ENCODE measurements around the gene C1orf141.

DNA sequence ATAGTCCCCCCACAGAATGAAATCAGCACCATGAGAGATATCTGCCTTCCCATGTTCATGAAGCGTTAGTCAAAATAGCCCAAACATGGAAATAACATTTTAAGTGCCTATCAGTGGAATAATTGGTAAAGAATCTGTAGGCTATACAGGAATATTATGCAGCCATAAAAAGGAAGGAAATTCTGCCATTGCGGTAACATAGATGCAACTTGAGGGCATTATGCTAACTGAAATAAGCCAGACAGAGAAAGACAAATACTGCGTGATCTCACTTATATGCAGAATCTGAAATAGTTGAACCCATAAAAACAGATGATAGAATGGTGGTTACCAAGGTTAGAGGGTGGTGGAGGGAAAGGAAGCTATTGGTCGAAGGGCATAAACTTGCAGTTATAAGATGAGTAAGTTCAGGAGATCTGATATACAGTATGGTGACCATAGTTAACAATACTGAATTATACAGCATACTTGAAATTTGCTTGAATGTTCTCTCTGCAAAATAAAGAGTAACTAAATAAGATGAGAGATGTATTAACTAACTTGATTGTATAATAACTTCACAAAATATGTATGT, 30.8 kb upstream of the C1orf141 start:
- TF ChIP-seq, protein P1, sequence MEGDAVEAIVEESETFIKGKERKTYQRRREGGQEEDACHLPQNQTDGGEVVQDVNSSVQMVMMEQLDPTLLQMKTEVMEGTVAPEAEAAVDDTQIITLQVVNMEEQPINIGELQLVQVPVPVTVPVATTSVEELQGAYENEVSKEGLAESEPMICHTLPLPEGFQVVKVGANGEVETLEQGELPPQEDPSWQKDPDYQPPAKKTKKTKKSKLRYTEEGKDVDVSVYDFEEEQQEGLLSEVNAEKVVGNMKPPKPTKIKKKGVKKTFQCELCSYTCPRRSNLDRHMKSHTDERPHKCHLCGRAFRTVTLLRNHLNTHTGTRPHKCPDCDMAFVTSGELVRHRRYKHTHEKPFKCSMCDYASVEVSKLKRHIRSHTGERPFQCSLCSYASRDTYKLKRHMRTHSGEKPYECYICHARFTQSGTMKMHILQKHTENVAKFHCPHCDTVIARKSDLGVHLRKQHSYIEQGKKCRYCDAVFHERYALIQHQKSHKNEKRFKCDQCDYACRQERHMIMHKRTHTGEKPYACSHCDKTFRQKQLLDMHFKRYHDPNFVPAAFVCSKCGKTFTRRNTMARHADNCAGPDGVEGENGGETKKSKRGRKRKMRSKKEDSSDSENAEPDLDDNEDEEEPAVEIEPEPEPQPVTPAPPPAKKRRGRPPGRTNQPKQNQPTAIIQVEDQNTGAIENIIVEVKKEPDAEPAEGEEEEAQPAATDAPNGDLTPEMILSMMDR (IDR thresholded peaks at IDR 0.05), result no peak
- TF ChIP-seq ZFX (IDR thresholded peaks at IDR 0.05; ENCODE audit: borderline replicate concordance), result no peak

Measured in 22Rv1 (cell line).